Lower leg skin (tissue), 4 donors: ENCODE results near the gene CCDC85C. TPM values are rescaled to one million over a fixed set of nuclear protein-coding genes. Genes with fewer than 3 reads are reported as not detected.

Experiments
- DNase-seq, 2 donors: peaks; one replicate each; pipeline ENCODE4 v3.0.0-alpha.2; 2019; ENCODE audit warnings: low spot score in 2 of 2
- H3K4me3 ChIP-seq: fragments of 200-600 bp; sonication (generic); 2 replicates; pipeline ENCODE4 v1.5.1; 2017; ENCODE audit warnings: mild to moderate bottlenecking, low read depth; ENCODE audit not compliant: poor library complexity, severe bottlenecking
- CTCF ChIP-seq, 3 donors: fragments of 450-650 bp; IDR thresholded peaks; one replicate each; pipeline ENCODE4 v1.5.1; 2016; ENCODE audit warnings: antibody characterized with exemption in 3 of 3, mild to moderate bottlenecking in 3 of 3, moderate library complexity in 2 of 3
- POLR2A ChIP-seq, 2 donors: fragments of 450-650 bp; IDR thresholded peaks; one replicate each; pipeline ENCODE4 v1.6.1; 2016 to 2017; ENCODE audit warnings: antibody characterized with exemption in 2 of 2, mild to moderate bottlenecking in 1 of 2, moderate library complexity in 1 of 2
- WGBS, 2 donors: methylation state at CpG; one replicate each; pipeline ENCODE4 v1.1.5; 2018; 5-methylcytosine and 5-hydroxymethylcytosine counted together
- intact Hi-C: fragments of 100-400 bp; cut with DNase I; formaldehyde crosslinking; loops from one replicate; pipeline ENCODE4 v1.15.0; 2023; ENCODE audit warnings: low total_unique reads
- total RNA-seq, 4 donors: library from RNA; depleted of rRNA; stranded (reverse); fragments of >200 nt; gene quantifications; one replicate each; pipeline ENCODE4 v1.1.0, GENCODE V29; 2016

The CCDC85C gene
- total RNA-seq, 4 donors from 2014 or later: 17.2 to 47.7 (median 33.3) TPM

GRCh38 chr14:99606359-99606758 is 2.4 kb upstream of the CCDC85C start:
- 73 to 87% methylated on average over 6 to 7 of the region's 7 CpGs for whole genome bisulfite sequencing, 2 donors
- intact Hi-C loops: no loop called here
- DNase-seq: no peak
- TF ChIP-seq CTCF (IDR thresholded peaks at IDR 0.05) (no peak), POLR2A (IDR thresholded peaks at IDR 0.05) (no peak)
- H3K4me3 ChIP-seq: no peak overlapping the region

GRCh38 chr14:99605299-99605961 is 1.4 kb upstream of the CCDC85C start:
- peak in 1 of 2 donors; percentile 36 for DNase-seq
- WGBS, 2 donors: 9% methylated on average over 9 to 15 of the region's 38 CpGs
- TF ChIP-seq POLR2A (IDR thresholded peaks at IDR 0.05) (no peak), CTCF (IDR thresholded peaks at IDR 0.05) (no peak)
- intact Hi-C loops: no loop called here
- H3K4me3 ChIP-seq: peak overlapping the region; percentile 66

GRCh38 chr14:99604766-99605298 is 825 bp upstream of the CCDC85C start:
- intact Hi-C loops: no loop called here
- H3K4me3 ChIP-seq: peak overlapping the region; percentile 66
- no peak for TF ChIP-seq CTCF (IDR thresholded peaks at IDR 0.05)
- TF ChIP-seq POLR2A (IDR thresholded peaks at IDR 0.05): no peak
- WGBS, 2 donors: 1% methylated on average over 35 to 39 of the region's 50 CpGs
- no peak for DNase-seq

- H3K4me3 ChIP-seq: peak overlapping the region; percentile 66
- WGBS, 2 donors: 1% methylated on average over 15 to 53 of the region's 65 CpGs
- intact Hi-C loops: no loop called here
- TF ChIP-seq CTCF (IDR thresholded peaks at IDR 0.05): no peak
- TF ChIP-seq POLR2A (IDR thresholded peaks at IDR 0.05): no peak
- peak; percentile 84 to 98 for DNase-seq
Measured at GRCh38 chr14:99604278-99604765, 315 bp upstream of the CCDC85C start.

GRCh38 chr14:99602788-99603415 is 1.1 kb downstream of the CCDC85C start:
- 38 to 66% methylated on average over 10 to 18 of the region's 53 CpGs for WGBS, 2 donors
- no peak for DNase-seq
- intact Hi-C loops: no loop called here
- TF ChIP-seq CTCF (IDR thresholded peaks at IDR 0.05) (no peak), POLR2A (IDR thresholded peaks at IDR 0.05) (no peak)
- H3K4me3 ChIP-seq: no peak overlapping the region
